ENCODE results near the gene TAS1R3.

DNA sequence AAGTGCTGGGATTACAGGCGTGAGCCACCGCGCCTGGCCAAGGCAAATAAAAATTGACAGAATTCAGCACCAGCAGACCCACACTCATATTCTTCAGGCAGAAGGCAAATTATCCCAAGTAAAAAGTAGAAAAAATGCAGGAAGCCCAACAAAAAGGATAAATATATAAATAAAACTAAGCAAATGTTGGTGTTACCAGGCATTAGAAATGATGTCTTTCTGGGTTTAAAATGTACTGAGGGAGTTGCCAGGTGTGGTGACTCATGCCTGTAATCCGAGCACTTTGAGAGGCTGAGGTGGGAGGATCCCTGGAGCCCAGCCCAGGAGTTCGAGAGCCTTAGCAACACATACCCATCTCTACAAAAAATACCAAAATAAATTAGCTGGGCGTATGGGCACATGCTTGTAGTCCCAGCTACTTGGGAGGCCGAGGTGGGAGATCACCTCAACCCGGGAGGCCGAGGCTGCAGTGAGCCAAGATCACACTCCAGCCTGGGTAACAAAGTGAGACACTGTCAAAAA is 12.9 kb upstream of the TAS1R3 start:
- TF ChIP-seq, protein P1, sequence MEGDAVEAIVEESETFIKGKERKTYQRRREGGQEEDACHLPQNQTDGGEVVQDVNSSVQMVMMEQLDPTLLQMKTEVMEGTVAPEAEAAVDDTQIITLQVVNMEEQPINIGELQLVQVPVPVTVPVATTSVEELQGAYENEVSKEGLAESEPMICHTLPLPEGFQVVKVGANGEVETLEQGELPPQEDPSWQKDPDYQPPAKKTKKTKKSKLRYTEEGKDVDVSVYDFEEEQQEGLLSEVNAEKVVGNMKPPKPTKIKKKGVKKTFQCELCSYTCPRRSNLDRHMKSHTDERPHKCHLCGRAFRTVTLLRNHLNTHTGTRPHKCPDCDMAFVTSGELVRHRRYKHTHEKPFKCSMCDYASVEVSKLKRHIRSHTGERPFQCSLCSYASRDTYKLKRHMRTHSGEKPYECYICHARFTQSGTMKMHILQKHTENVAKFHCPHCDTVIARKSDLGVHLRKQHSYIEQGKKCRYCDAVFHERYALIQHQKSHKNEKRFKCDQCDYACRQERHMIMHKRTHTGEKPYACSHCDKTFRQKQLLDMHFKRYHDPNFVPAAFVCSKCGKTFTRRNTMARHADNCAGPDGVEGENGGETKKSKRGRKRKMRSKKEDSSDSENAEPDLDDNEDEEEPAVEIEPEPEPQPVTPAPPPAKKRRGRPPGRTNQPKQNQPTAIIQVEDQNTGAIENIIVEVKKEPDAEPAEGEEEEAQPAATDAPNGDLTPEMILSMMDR (conservative IDR thresholded peaks at IDR 0.05; ENCODE audit: low read depth in 2 of 2) = no peak
- no peak for TF ChIP-seq POLR2AphosphoS5 (IDR thresholded peaks at IDR 0.05; ENCODE audit: low read depth)
- TF ChIP-seq EZH2 (IDR thresholded peaks at IDR 0.05; ENCODE audit: low read depth, unreplicated experiment) = no peak
- TF ChIP-seq EZH2phosphoT487 (IDR thresholded peaks at IDR 0.05; ENCODE audit: unreplicated experiment) = no peak
- TF ChIP-seq, protein P2, sequence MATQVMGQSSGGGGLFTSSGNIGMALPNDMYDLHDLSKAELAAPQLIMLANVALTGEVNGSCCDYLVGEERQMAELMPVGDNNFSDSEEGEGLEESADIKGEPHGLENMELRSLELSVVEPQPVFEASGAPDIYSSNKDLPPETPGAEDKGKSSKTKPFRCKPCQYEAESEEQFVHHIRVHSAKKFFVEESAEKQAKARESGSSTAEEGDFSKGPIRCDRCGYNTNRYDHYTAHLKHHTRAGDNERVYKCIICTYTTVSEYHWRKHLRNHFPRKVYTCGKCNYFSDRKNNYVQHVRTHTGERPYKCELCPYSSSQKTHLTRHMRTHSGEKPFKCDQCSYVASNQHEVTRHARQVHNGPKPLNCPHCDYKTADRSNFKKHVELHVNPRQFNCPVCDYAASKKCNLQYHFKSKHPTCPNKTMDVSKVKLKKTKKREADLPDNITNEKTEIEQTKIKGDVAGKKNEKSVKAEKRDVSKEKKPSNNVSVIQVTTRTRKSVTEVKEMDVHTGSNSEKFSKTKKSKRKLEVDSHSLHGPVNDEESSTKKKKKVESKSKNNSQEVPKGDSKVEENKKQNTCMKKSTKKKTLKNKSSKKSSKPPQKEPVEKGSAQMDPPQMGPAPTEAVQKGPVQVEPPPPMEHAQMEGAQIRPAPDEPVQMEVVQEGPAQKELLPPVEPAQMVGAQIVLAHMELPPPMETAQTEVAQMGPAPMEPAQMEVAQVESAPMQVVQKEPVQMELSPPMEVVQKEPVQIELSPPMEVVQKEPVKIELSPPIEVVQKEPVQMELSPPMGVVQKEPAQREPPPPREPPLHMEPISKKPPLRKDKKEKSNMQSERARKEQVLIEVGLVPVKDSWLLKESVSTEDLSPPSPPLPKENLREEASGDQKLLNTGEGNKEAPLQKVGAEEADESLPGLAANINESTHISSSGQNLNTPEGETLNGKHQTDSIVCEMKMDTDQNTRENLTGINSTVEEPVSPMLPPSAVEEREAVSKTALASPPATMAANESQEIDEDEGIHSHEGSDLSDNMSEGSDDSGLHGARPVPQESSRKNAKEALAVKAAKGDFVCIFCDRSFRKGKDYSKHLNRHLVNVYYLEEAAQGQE (IDR thresholded peaks at IDR 0.05; ENCODE audit: unreplicated experiment) = no peak
- TF ChIP-seq JUNB (IDR thresholded peaks at IDR 0.05; ENCODE audit: unreplicated experiment) = no peak
